GM18505 (cell line): Measurements from ENCODE around the gene COMMD1.
"Not testable (repeated sequence)": the region's sequence is repeated elsewhere in the genome, so short reads cannot be mapped to it uniquely, and the experiment has no call there.

ENCODE experiments used
- ATAC-seq: cut with Tn5 transposase; IDR thresholded peaks from one replicate; pipeline ENCODE4 v1.9.1; 2021; ENCODE audit not compliant: unreplicated experiment
- POLR2A ChIP-seq: IDR thresholded peaks from 4 replicates; pipeline ENCODE4 v1.6.1; 2011; ENCODE audit warnings: borderline replicate concordance; ENCODE audit not compliant: insufficient read depth, insufficient read length; ENCODE audit errors: extremely low read depth

COMMD1 gene

DNA sequence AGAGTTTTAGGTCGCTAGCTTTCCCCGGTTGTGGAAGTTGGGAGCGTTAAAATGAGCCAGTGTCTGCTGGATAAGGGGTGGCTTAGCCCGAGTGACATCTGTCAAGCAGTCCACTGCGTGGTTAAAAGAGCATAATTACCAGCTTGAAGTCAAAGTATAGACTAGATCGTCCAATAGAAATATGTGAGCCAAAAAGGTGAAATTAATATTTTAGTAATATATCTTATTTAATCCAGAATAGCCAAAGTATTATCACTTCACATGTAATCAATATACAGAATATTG, 654 bp downstream of the COMMD1 start:
- no peak for TF ChIP-seq POLR2A
- no peak for ATAC-seq

GRCh38 chr2:61909116-61909515, 3.6 kb downstream of the COMMD1 start:
- ATAC-seq = no peak
- TF ChIP-seq POLR2A = no peak

DNA sequence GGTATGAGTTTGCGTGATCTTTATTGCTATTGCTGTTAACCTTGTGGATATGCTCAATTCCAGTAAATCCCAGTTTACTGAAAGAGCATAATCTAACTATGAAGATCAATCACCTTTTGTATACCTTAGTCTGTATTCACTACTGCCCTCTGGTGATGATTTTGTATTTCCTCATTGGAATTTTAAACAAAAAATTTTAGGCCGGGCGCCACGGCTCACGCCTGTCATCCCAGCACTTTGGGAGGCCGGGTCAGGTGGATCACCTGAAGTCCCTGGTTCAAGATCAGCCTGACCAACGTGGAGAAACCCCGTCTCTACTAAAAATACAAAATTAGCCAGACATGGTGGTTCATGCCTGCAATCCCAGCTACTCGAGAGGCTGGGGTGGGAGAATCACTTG, 5.1 kb downstream of the COMMD1 start:
- no peak for ATAC-seq
- TF ChIP-seq POLR2A = no peak

DNA sequence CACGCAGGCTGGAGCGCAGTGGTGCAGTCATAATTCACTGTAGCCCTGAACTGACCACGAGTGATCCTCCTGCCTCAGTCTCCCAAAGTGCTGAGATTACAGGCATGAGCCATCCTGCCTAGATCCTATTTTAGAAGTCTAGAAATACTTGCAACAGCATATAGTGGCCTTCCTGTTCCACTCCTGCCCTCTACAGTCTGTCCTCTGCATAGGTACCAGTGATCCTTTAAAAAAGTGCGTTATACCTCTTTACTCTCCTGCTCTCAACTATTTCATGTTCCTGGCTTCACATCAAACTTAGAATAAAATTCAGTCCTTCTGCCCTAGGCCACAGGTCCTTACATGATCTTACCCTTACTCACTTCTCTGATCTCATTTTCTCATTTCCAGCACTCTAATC, 6.0 kb downstream of the COMMD1 start:
- no peak for TF ChIP-seq POLR2A
- ATAC-seq = no peak

GRCh38 chr2:61914794-61915193, 9.3 kb downstream of the COMMD1 start:
- ATAC-seq = not testable (repeated sequence)

- no peak for TF ChIP-seq POLR2A
- ATAC-seq = no peak
Measured at GRCh38 chr2:61920548-61920947, 15.1 kb downstream of the COMMD1 start.

- no peak for TF ChIP-seq POLR2A
- no peak for ATAC-seq
Measured at GRCh38 chr2:61922714-61923113, 17.2 kb downstream of the COMMD1 start.

GRCh38 chr2:61924895-61925663, 19.6 kb downstream of the COMMD1 start:
- ATAC-seq = no peak
- no peak for TF ChIP-seq POLR2A

DNA sequence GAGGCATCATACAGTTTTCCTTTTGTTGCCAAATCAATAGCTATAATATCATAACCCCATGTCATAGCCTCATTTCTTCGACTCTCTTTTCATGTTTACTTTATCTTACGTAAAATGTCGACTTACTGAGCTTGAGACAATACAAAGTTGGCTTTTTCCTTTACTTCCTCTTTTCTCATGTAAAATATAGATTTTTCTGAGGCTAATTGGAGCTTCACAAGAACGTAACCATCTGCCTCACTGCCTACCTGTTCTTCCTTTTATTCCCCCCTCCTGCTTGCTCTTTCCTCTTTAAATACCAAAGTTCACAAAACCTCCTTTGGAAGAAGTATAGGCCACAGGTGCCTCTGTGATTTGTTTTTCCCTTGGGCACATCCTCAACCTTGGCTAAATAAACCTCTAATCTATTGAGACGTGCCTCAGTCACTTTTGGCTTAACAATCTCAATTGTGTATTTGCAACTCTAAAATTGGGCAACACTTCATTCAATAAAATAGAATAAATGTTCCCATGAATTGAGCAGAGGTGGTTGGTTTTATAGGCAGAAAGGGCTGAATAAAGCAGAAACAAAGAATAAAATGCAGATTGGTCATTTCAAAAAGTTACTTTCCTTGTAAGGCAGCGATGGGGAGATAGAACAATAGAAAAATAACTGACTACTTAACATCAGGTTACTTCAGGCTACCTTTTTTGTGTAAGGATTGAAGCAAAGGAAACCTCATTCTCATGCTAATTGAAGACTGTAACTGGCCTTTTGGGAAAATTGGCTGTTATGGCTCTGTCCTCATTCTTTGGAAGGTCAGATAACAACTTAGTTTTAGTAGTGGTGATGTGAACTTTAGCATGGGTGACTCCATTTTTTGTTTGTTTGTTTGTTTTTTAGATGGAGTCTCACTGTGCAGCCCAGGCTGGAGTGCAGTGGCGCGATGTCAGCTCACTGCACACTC, 21.3 kb downstream of the COMMD1 start:
- no peak for ATAC-seq
- no peak for TF ChIP-seq POLR2A

DNA sequence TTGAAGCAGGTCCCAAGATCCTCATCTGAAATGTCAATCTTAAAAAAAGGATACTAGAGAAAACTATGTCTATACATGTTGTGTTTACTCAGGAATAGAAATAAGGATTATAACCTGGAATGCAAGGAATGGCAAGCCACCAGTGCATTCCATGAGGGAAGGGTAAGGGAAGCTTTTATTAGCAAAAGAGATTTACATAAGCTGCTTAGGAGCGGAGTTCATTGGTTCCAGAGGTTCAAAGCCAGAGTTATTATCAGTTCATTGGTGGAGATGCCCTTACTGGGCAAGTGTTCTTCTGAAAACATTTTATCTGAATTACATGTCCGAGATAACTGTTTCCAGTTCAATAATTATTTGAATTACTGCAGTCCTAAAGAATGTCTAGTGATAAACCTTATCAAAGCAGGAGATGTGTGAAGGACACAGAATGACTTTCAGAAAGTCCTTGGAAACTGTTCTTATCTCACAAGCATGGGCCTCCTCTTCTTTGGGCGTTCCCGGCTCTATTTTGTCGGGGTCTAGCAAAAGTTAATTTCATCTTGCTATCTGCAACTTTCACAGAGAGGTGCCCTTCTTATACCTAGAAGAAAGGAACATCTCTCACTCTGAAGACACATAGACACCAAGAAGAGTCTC, 23.5 kb downstream of the COMMD1 start:
- no peak for TF ChIP-seq POLR2A
- ATAC-seq = no peak

- ATAC-seq = no peak
- no peak for TF ChIP-seq POLR2A
Measured at GRCh38 chr2:61937098-61937497, 31.6 kb downstream of the COMMD1 start.

DNA sequence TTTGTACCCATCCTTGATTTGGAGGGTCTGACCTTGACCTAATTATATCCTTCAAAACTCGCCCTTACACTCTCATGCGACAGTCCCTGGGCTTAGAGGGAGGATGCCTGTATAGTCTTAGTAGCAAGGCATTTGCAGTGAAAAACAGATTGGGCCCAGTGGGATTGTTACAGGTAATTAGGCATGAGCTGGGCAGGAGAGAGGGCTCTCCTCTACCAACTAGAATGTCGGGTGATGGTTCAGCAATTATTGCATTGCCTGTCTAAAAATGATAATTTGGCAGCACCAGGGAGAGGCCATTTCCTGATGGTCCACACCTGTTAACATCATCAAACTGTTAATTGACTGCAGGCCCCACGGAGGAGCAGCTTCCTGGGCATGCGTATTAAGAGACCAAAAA, 32.4 kb downstream of the COMMD1 start:
- ATAC-seq = no peak
- no peak for TF ChIP-seq POLR2A

- TF ChIP-seq POLR2A = no peak
- no peak for ATAC-seq
Measured at GRCh38 chr2:61938511-61938910, 33.0 kb downstream of the COMMD1 start.

DNA sequence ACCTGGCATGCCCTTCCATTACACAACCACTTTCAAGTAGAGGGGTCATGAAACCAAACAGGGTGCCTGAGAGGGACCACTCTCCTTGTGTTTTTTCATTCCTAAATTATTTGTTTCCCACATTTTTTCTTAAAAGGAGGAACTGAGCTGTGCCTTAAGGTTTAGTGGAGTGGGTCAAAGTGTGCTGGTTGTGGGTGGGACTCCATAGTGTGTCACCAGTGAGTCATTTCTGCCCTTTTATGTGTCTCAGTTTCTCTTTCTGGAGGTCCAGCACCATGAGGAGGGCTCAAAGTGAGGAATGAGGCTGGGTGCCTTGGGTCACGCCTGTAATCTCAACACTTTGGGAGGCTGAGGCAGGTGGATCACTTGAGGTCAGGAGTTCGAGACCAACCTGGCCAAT, 37.8 kb downstream of the COMMD1 start:
- no peak for ATAC-seq
- no peak for TF ChIP-seq POLR2A
